CD4-positive, alpha-beta T cell (primary cell): ENCODE results near the gene ATG5. TPM values are rescaled to one million over a fixed set of nuclear protein-coding genes. Genes with fewer than 3 reads are reported as not detected.

Experiments
- ATAC-seq: fragments of 200-7000 bp; cut with Tn5 transposase; one replicate; pipeline ENCODE4 v1.10.0; 2022; ENCODE audit warnings: mild to moderate bottlenecking; ENCODE audit not compliant: poor library complexity
- CTCF ChIA-PET: fragments of 350-600 bp; sonication (Branson Sonifier 250); formaldehyde crosslinking; loops from one replicate; lab custom pipeline; 2021; ENCODE audit warnings: antibody characterized with exemption, inconsistent platforms; lab: Charles Lee
- POLR2A ChIA-PET: fragments of 350-600 bp; sonication (Branson Sonifier 250); formaldehyde crosslinking; loops from one replicate; lab custom pipeline; 2021; ENCODE audit warnings: antibody characterized with exemption, inconsistent platforms; lab: Charles Lee
- DNase-seq, 14 experiments: peaks; one replicate each; pipeline ENCODE4 v3.0.0-alpha.2; 2013 to 2020; ENCODE audit warnings: mixed read lengths in 2 of 14
- H3K27ac ChIP-seq, 2 donors: one replicate each; pipeline versions ENCODE4 v1.5.1 to v1.7.0; 2013; ENCODE audit warnings: low read length in 2 of 2, low read depth in 1 of 2, mild to moderate bottlenecking in 1 of 2
- H3K27me3 ChIP-seq, 2 experiments: 1 replicate in 1 of 2; 2 replicates in 1 of 2; pipeline versions ENCODE4 v1.6.1 to v1.7.0; 2013; ENCODE audit warnings: low read length in 2 of 2, control low read depth in 1 of 2, mild to moderate bottlenecking in 1 of 2, moderate library complexity in 1 of 2; ENCODE audit not compliant: insufficient read depth in 2 of 2, control insufficient read depth in 1 of 2
- H3K36me3 ChIP-seq: one replicate; pipeline ENCODE4 v1.6.1; 2013; ENCODE audit warnings: low read length, control low read depth; ENCODE audit not compliant: insufficient read depth
- H3K4me1 ChIP-seq: one replicate; pipeline ENCODE4 v1.6.1; 2013; ENCODE audit warnings: low read length, control low read depth; ENCODE audit not compliant: insufficient read depth
- H3K4me3 ChIP-seq: one replicate; pipeline ENCODE4 v1.5.1; 2013; ENCODE audit warnings: mild to moderate bottlenecking, low read length, moderate library complexity
- H3K9me3 ChIP-seq, 2 experiments: 1 replicate in 1 of 2; 2 replicates in 1 of 2; pipeline versions ENCODE4 v1.6.1 to v1.7.0; 2013; ENCODE audit warnings: low read length in 2 of 2, mild to moderate bottlenecking in 2 of 2, control low read depth in 1 of 2, moderate library complexity in 1 of 2; ENCODE audit not compliant: control insufficient read depth in 1 of 2, insufficient read depth in 1 of 2
- H3K27ac Mint-ChIP-seq: one replicate; pipeline ENCODE4 v1.8.0; 2020; ENCODE audit warnings: mixed read lengths
- H3K27me3 Mint-ChIP-seq: one replicate; pipeline ENCODE4 v1.8.0; 2021; ENCODE audit warnings: mixed read lengths
- H3K36me3 Mint-ChIP-seq: one replicate; pipeline ENCODE4 v1.8.0; 2021; ENCODE audit warnings: low read depth, mixed read lengths
- H3K4me1 Mint-ChIP-seq: one replicate; pipeline ENCODE4 v1.8.0; 2021; ENCODE audit warnings: low read depth, mixed read lengths
- H3K4me3 Mint-ChIP-seq: one replicate; pipeline ENCODE4 v1.8.0; 2020; ENCODE audit warnings: mild to moderate bottlenecking, mixed read lengths
- H3K9me3 Mint-ChIP-seq: one replicate; pipeline ENCODE4 v1.8.0; 2020; ENCODE audit warnings: mixed read lengths
- intact Hi-C, 2 experiments: fragments of 100-400 bp; cut with DNase I in 1 of 2; cut with micrococcal nuclease in 1 of 2; formaldehyde crosslinking; loops; one replicate each; pipeline versions ENCODE4 v1.15.1 to v1.9.0; 2023 to 2025; cut with DNase I, micrococcal nuclease
- total RNA-seq, 174 experiments: library from RNA in 2 of 174; stranded (reverse) in 2 of 174; gene quantifications; one replicate each; pipeline ENCODE4 v1.2.3 and lab custom pipeline; 2021 to 2026
- TF ChIP-seq, protein P1 (sequence below): fragments of 200-600 bp; IDR thresholded peaks from one replicate; pipeline ENCODE4 v1.8.0; 2022; ENCODE audit warnings: antibody characterized with exemption, mild to moderate bottlenecking

The ATG5 gene
- total RNA-seq, 2 experiments from 2014 or later = 19.4 to 23.2 TPM

DNA sequence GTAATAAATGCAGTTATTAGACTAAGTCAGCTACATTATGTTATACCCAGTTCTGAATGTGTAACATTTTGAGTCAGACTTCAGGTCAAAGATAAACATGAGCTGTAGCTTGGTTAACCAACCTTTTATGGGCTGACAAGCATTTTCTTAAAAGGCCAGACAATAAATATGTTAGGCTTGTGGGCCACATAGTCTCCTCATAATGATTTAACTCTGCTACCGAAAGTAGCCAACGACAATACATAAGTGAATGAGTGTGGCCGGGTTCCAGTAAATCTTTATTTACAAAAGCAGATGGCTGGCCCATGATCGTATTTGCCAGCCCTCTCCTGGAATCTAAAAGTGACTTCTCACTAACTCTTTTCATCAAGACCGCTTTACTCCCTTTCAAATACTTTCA is 49.9 kb downstream of the ATG5 start:
- CTCF ChIA-PET = no interaction called here
- H3K4me3 ChIP-seq = no peak overlapping the region
- no peaks in the 10 kb centered on the region for H3K9me3 ChIP-seq
- H3K27me3 ChIP-seq = no peaks in the 10 kb centered on the region
- Mint-ChIP-seq H3K9me3 (no peaks in the 10 kb centered on the region), H3K4me1 (peaks cover 24% of the 10 kb centered on the region), H3K4me3 (no peak overlapping the region), H3K36me3 (peaks cover 32% of the 10 kb centered on the region), H3K27me3 (no peaks in the 10 kb centered on the region), H3K27ac (no peak overlapping the region)
- POLR2A ChIA-PET = interaction anchor here (1.2 kb wide), 1 partner anchor 50 kb away, joined by 5 read pairs; the partner anchor contains the start of gene ATG5
- TF ChIP-seq, protein P1, sequence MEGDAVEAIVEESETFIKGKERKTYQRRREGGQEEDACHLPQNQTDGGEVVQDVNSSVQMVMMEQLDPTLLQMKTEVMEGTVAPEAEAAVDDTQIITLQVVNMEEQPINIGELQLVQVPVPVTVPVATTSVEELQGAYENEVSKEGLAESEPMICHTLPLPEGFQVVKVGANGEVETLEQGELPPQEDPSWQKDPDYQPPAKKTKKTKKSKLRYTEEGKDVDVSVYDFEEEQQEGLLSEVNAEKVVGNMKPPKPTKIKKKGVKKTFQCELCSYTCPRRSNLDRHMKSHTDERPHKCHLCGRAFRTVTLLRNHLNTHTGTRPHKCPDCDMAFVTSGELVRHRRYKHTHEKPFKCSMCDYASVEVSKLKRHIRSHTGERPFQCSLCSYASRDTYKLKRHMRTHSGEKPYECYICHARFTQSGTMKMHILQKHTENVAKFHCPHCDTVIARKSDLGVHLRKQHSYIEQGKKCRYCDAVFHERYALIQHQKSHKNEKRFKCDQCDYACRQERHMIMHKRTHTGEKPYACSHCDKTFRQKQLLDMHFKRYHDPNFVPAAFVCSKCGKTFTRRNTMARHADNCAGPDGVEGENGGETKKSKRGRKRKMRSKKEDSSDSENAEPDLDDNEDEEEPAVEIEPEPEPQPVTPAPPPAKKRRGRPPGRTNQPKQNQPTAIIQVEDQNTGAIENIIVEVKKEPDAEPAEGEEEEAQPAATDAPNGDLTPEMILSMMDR = no peak
- DNase-seq (no peak), ATAC-seq (no peak)
- no peaks in the 10 kb centered on the region for H3K4me1 ChIP-seq
- intact Hi-C loops = no loop called here
- H3K27ac ChIP-seq = no peak overlapping the region
- H3K36me3 ChIP-seq = peaks cover 16% of the 10 kb centered on the region

DNA sequence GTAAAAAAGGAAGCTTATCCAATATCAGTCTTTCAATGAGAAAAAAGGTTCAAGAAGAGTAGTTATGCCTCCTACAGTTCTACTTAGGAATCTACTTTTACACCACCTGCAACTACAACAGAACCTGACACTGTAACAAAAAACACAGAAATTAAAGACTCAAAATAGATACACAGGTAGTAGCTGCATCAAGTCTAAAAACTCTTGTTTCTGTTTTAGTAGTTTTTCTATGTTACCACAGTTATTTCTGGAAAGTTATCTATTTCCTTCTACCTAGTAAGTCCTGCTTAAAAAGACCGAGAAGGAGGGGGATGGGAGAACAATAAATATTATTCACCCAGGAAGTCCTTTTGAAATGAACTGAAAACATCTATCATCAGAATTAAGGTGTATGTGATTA is 52.5 kb downstream of the ATG5 start:
- Mint-ChIP-seq H3K27me3 (no peaks in the 10 kb centered on the region), H3K9me3 (no peaks in the 10 kb centered on the region), H3K36me3 (peaks cover 19% of the 10 kb centered on the region), H3K4me1 (peaks cover 17% of the 10 kb centered on the region), H3K4me3 (no peak overlapping the region), H3K27ac (no peak overlapping the region)
- peaks cover under 1% of the 10 kb centered on the region for H3K36me3 ChIP-seq
- POLR2A ChIA-PET = no interaction called here
- ATAC-seq (no peak), DNase-seq (no peak)
- H3K4me3 ChIP-seq = no peak overlapping the region
- intact Hi-C loops = no loop called here
- H3K4me1 ChIP-seq = no peaks in the 10 kb centered on the region
- H3K9me3 ChIP-seq = peaks cover 0 to 8% of the 10 kb centered on the region in 2 experiments
- TF ChIP-seq, protein P1 = no peak
- H3K27ac ChIP-seq = no peak overlapping the region
- no peaks in the 10 kb centered on the region for H3K27me3 ChIP-seq
- CTCF ChIA-PET = interaction anchor here (1.2 kb wide), 1 partner anchor 8 kb away, joined by 3 read pairs; no protein-coding TSS in a partner anchor

DNA sequence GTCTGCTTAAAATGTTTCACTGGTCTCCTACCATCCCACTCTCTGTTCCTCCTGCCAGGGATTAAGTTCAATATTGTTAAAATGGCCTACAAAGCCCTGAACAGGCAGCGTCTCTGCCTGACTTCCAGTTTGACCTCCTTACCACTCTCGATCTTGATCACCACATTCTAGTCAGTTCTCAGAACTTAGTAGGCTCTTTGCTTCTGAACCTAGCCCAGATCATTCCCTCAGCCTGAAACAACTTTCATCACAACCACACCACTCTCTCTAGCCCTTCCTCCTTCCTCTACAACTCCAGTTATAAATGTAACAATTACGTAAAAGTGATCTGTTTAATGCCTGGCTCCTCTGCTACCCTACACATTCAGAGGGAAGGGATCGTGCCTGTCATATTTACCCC is 53.3 kb downstream of the ATG5 start:
- POLR2A ChIA-PET = no interaction called here
- no peaks in the 10 kb centered on the region for H3K27me3 Mint-ChIP-seq
- no peak for ATAC-seq

More for the DNA sequence above, 53.3 kb downstream of the ATG5 start:
- Histone ChIP-seq H3K4me1 (no peaks in the 10 kb centered on the region), H3K27ac (no peak overlapping the region), H3K27me3 (no peaks in the 10 kb centered on the region), H3K4me3 (no peak overlapping the region), H3K36me3 (no peaks in the 10 kb centered on the region), H3K9me3 (peaks cover 0 to 8% of the 10 kb centered on the region in 2 experiments)
- TF ChIP-seq, protein P1 = no peak
- no peak for DNase-seq
- H3K4me1 Mint-ChIP-seq = peaks cover 25% of the 10 kb centered on the region
- no peak overlapping the region for H3K4me3 Mint-ChIP-seq
- CTCF ChIA-PET = interaction anchor here (1.2 to 1.3 kb wide), 2 partner anchors 9 to 22 kb away, joined by 3 read pairs; no protein-coding TSS in a partner anchor
- intact Hi-C loops = no loop called here
- no peaks in the 10 kb centered on the region for H3K9me3 Mint-ChIP-seq
- peaks cover 25% of the 10 kb centered on the region for H3K36me3 Mint-ChIP-seq
- no peak overlapping the region for H3K27ac Mint-ChIP-seq
